H9 (cell line): ENCODE measurements around the gene RPRD2. TPM values are rescaled to one million over a fixed set of nuclear protein-coding genes. Genes with fewer than 3 reads are reported as not detected.

Experiments
- DNase-seq: peaks from one replicate; pipeline ENCODE4 v3.0.0-alpha.2; 2017
- H2AFZ ChIP-seq: one replicate; pipeline ENCODE4 v1.6.1; 2013; ENCODE audit warnings: mild to moderate bottlenecking, low read length, control low read depth, moderate library complexity
- H2AK5ac ChIP-seq: 2 replicates; pipeline ENCODE4 v1.6.1; 2013; ENCODE audit warnings: low read length, control low read depth, mixed read lengths; ENCODE audit not compliant: insufficient read length
- H2BK120ac ChIP-seq: one replicate; pipeline ENCODE4 v1.6.1; 2013; ENCODE audit warnings: low read depth, mild to moderate bottlenecking, low read length, control low read depth, inconsistent platforms; ENCODE audit not compliant: poor library complexity, severe bottlenecking
- H2BK12ac ChIP-seq: 2 replicates; pipeline ENCODE4 v1.6.1; 2013; ENCODE audit warnings: low read length, control low read depth, mixed read lengths, low read depth; ENCODE audit not compliant: insufficient read length
- H2BK15ac ChIP-seq: 2 replicates; pipeline ENCODE4 v1.6.1; 2013; ENCODE audit warnings: low read depth, low read length, control low read depth
- H2BK20ac ChIP-seq: one replicate; pipeline ENCODE4 v1.6.1; 2013; ENCODE audit warnings: low read depth, mild to moderate bottlenecking, low read length, control low read depth, inconsistent platforms; ENCODE audit not compliant: poor library complexity, severe bottlenecking
- H2BK5ac ChIP-seq: 2 replicates; pipeline ENCODE4 v1.6.1; 2013; ENCODE audit warnings: low read length, control low read depth, mixed read lengths; ENCODE audit not compliant: insufficient read length
- H3K14ac ChIP-seq: 2 replicates; pipeline ENCODE4 v1.6.1; 2013; ENCODE audit warnings: low read length, control low read depth; ENCODE audit not compliant: insufficient read depth
- H3K18ac ChIP-seq: 2 replicates; pipeline ENCODE4 v1.6.1; 2013; ENCODE audit warnings: low read depth, mild to moderate bottlenecking, mixed read lengths, low read length, control low read depth; ENCODE audit not compliant: insufficient read length
- H3K23ac ChIP-seq: 2 replicates; pipeline ENCODE4 v1.6.1; 2013; ENCODE audit warnings: low read length, control low read depth, mixed read lengths, low read depth; ENCODE audit not compliant: insufficient read length
- H3K23me2 ChIP-seq: 2 replicates; pipeline ENCODE4 v1.6.1; 2013; ENCODE audit warnings: low read depth, mild to moderate bottlenecking, mixed read lengths, low read length, control low read depth; ENCODE audit not compliant: insufficient read length, poor library complexity, severe bottlenecking
- H3K27ac ChIP-seq: 2 replicates; pipeline ENCODE4 v1.5.1; 2013; ENCODE audit warnings: low read length, control low read depth, mixed read lengths, low read depth; ENCODE audit not compliant: insufficient read length
- H3K27me3 ChIP-seq: 2 replicates; pipeline ENCODE4 v1.6.1; 2013; ENCODE audit warnings: low read length, control low read depth, inconsistent platforms; ENCODE audit not compliant: insufficient read depth
- H3K4ac ChIP-seq: 2 replicates; pipeline ENCODE4 v1.6.1; 2013; ENCODE audit warnings: low read depth, mild to moderate bottlenecking, control low read depth, inconsistent platforms, low read length, moderate library complexity
- H3K4me1 ChIP-seq: 2 replicates; pipeline ENCODE4 v1.6.1; 2013; ENCODE audit warnings: low read length, control low read depth, inconsistent platforms; ENCODE audit not compliant: insufficient read depth
- H3K4me2 ChIP-seq: 2 replicates; pipeline ENCODE4 v1.6.1; 2013; ENCODE audit warnings: low read length, control low read depth, mixed read lengths; ENCODE audit not compliant: insufficient read length, insufficient read depth
- H3K56ac ChIP-seq: 2 replicates; pipeline ENCODE4 v1.6.1; 2013; ENCODE audit warnings: low read depth, mild to moderate bottlenecking, mixed read lengths, low read length, control low read depth; ENCODE audit not compliant: insufficient read length
- H3K79me1 ChIP-seq: 2 replicates; pipeline ENCODE4 v1.6.1; 2013; ENCODE audit warnings: low read depth, mild to moderate bottlenecking, moderate library complexity, low read length, control low read depth, inconsistent platforms; ENCODE audit not compliant: insufficient read depth, poor library complexity, severe bottlenecking
- H3K79me2 ChIP-seq: 2 replicates; pipeline ENCODE4 v1.6.1; 2013; ENCODE audit warnings: low read length, control low read depth, inconsistent platforms; ENCODE audit not compliant: insufficient read depth
- H3K9ac ChIP-seq: 2 replicates; pipeline ENCODE4 v1.6.1; 2013; ENCODE audit warnings: low read length, control low read depth, mixed read lengths; ENCODE audit not compliant: insufficient read length; ENCODE audit errors: extremely low read depth
- H3K9me3 ChIP-seq: one replicate; pipeline ENCODE4 v1.6.1; 2013; ENCODE audit warnings: low read depth, low read length, inconsistent platforms; ENCODE audit not compliant: control insufficient read depth
- H3T11ph ChIP-seq: one replicate; pipeline ENCODE4 v1.6.1; 2013; ENCODE audit warnings: mild to moderate bottlenecking, low read length, control low read depth, inconsistent platforms
- H4K20me1 ChIP-seq: one replicate; pipeline ENCODE4 v1.6.1; 2013; ENCODE audit not compliant: control insufficient read depth, insufficient read length, insufficient read depth
- H4K5ac ChIP-seq: 2 replicates; pipeline ENCODE4 v1.6.1; 2013; ENCODE audit warnings: low read depth, mild to moderate bottlenecking, mixed read lengths, low read length, control low read depth; ENCODE audit not compliant: insufficient read length
- H4K8ac ChIP-seq: replicated peaks from 2 replicates; pipeline ENCODE4 v1.6.1; 2013; ENCODE audit warnings: low read length, control low read depth, mixed read lengths, low read depth; ENCODE audit not compliant: insufficient read length
- H4K91ac ChIP-seq: 2 replicates; pipeline ENCODE4 v1.6.1; 2013; ENCODE audit warnings: low read depth, mild to moderate bottlenecking, moderate library complexity, mixed read lengths, low read length, control low read depth; ENCODE audit not compliant: insufficient read length
- H3K27ac Mint-ChIP-seq, 3 experiments: 2 replicates in 2 of 3; 3 replicates in 1 of 3; pipeline ENCODE4 v1.8.0; 2020 to 2021; ENCODE audit warnings: mixed read lengths in 3 of 3, mild to moderate bottlenecking in 1 of 3, moderate library complexity in 1 of 3
- H3K27me3 Mint-ChIP-seq: 2 replicates; pipeline ENCODE4 v1.8.0; 2021; ENCODE audit warnings: low read depth, mild to moderate bottlenecking, moderate library complexity, mixed read lengths
- H3K36me3 Mint-ChIP-seq, 3 experiments: 2 replicates in 2 of 3; 3 replicates in 1 of 3; pipeline ENCODE4 v1.8.0; 2020 to 2021; ENCODE audit warnings: low read depth in 3 of 3, mixed read lengths in 3 of 3; ENCODE audit not compliant: insufficient read depth in 1 of 3
- H3K4me1 Mint-ChIP-seq, 2 experiments: 2 replicates each; pipeline ENCODE4 v1.8.0; 2020; ENCODE audit warnings: mixed read lengths in 2 of 2
- H3K4me3 Mint-ChIP-seq, 2 experiments: 2 replicates in 1 of 2; 3 replicates in 1 of 2; pipeline ENCODE4 v1.8.0; 2020 to 2021; ENCODE audit warnings: mild to moderate bottlenecking in 2 of 2, mixed read lengths in 2 of 2, moderate library complexity in 1 of 2
- H3K9me3 Mint-ChIP-seq, 2 experiments: 2 replicates in 1 of 2; 3 replicates in 1 of 2; pipeline ENCODE4 v1.8.0; 2020; ENCODE audit warnings: mild to moderate bottlenecking in 2 of 2, mixed read lengths in 2 of 2, moderate library complexity in 1 of 2
- CTCF ChIP-seq: fragments of 200-600 bp; sonication (generic); conservative IDR thresholded peaks from 3 replicates; pipeline ENCODE4 v1.8.0; 2021; ENCODE audit warnings: antibody characterized with exemption, mild to moderate bottlenecking
- WGBS: extraction: QIAGEN DNeasy Blood & Tissue Kit; methylation state at CpG from one replicate; pipeline ENCODE4 v1.1.7; 2013; ENCODE audit warnings: missing lambda C conversion rate, low lambda C conversion rate, mixed read lengths; ENCODE audit not compliant: insufficient read length; ENCODE audit errors: extremely low coverage; 5-methylcytosine and 5-hydroxymethylcytosine counted together
- total RNA-seq: library from RNA; stranded (reverse); gene quantifications from 2 replicates; pipeline ENCODE4 v1.2.1, GENCODE V29; 2021

RPRD2 gene
- total RNA-seq, 1 experiment from 2014 or later: 39.0 TPM

- H2BK20ac ChIP-seq: no peak overlapping the region
- no peaks in the 10 kb centered on the region; the same call in 1 of the 2 replicates for H3K4me1 ChIP-seq
- no peak overlapping the region for H2AFZ ChIP-seq
- no peak overlapping the region for H3K23ac ChIP-seq
- no peaks in the 10 kb centered on the region for H3K23me2 ChIP-seq
- no peaks in the 10 kb centered on the region for H3K9me3 ChIP-seq
- Mint-ChIP-seq H3K4me3 (no peak overlapping the region), H3K27ac (peak overlapping the region in 1 of 3 experiments; percentile 21; a peak in 2 of 7 replicates), H3K9me3 (no peaks in the 10 kb centered on the region), H3K36me3 (no peaks in the 10 kb centered on the region; a peak in 2 of 7 replicates), H3K27me3 (no peaks in the 10 kb centered on the region), H3K4me1 (peaks cover 32 to 37% of the 10 kb centered on the region in 2 experiments)
- H4K20me1 ChIP-seq: no peaks in the 10 kb centered on the region
- no peak overlapping the region for H4K5ac ChIP-seq
- H3K4me2 ChIP-seq: no peak overlapping the region
- no peak overlapping the region for H4K8ac ChIP-seq
- H4K91ac ChIP-seq: no peak overlapping the region
- H2BK5ac ChIP-seq: no peak overlapping the region
- H3K4ac ChIP-seq: no peak overlapping the region
- no CpG with 5 or more reads among the region's 6 CpGs for WGBS
- no peak overlapping the region for H2BK12ac ChIP-seq
- no peak for DNase-seq
- H2BK120ac ChIP-seq: no peak overlapping the region
- TF ChIP-seq CTCF: no peak
- H3K27me3 ChIP-seq: no peaks in the 10 kb centered on the region
- H3K9ac ChIP-seq: no peak overlapping the region
- H3T11ph ChIP-seq: no peak overlapping the region
- H3K56ac ChIP-seq: no peak overlapping the region
- H3K27ac ChIP-seq: no peak overlapping the region
- no peak overlapping the region for H2BK15ac ChIP-seq
- H3K18ac ChIP-seq: no peak overlapping the region
- peaks cover 3% of the 10 kb centered on the region; the same call in 1 of the 2 replicates for H3K79me2 ChIP-seq
- H3K79me1 ChIP-seq: peaks cover 5% of the 10 kb centered on the region
- no peak overlapping the region for H3K14ac ChIP-seq
- H2AK5ac ChIP-seq: no peak overlapping the region
These were observed 46.7 kb downstream of the RPRD2 start for GRCh38 chr1:150410582-150411101.
